Camera-type eye (tissue), 1 donor: Measurements from ENCODE around the gene ZBTB9. TPM values are rescaled to one million over a fixed set of nuclear protein-coding genes. Genes with fewer than 3 reads are reported as not detected.

Source experiments
- total RNA-seq: library from RNA; depleted of rRNA; stranded (reverse); fragments of >200 nt; gene quantifications from one replicate; pipeline ENCODE4 v1.2.3, GENCODE V29; 2014

Gene ZBTB9
- total RNA-seq: 9.0 TPM

GRCh38 chr6:33454009-33454946 lies at the start of gene ZBTB9:
TSS of gene ZBTB9 (plus strand) at chr6:33454576. CDS start at chr6:33455101, 525 bp downstream.

GRCh38 chr6:33410711-33411631 lies 43.4 kb upstream of the ZBTB9 start, which contains the start of gene PHF1:
TSS of gene PHF1 (plus strand) at chr6:33411014. CDS start at chr6:33412264, 1,250 bp downstream.

GRCh38 chr6:33417903-33418689 lies 36.3 kb upstream of the ZBTB9 start, which contains the start of gene CUTA:
TSS of gene CUTA (minus strand) at chr6:33418107. CDS start at chr6:33418000, 107 bp downstream.

GRCh38 chr6:33419580-33420490 lies 34.5 kb upstream of the ZBTB9 start, which contains the start of gene SYNGAP1:
TSS of gene SYNGAP1 (plus strand) at chr6:33420065. CDS start at chr6:33420265, 200 bp downstream.

Other genes with a start within 250 kb of the ZBTB9 start
- gene HSD17B8, start 249.9 kb upstream of the ZBTB9 start, total RNA-seq: 14.3 TPM
- gene RING1, start 246.1 kb upstream of the ZBTB9 start, total RNA-seq: 30.7 TPM
- gene VPS52, start 182.7 kb upstream of the ZBTB9 start, total RNA-seq: 51.6 TPM
- 1,580 TPM for gene RPS18, start 182.5 kb upstream of the ZBTB9 start, total RNA-seq
- 6.3 TPM for gene B3GALT4, start 177.5 kb upstream of the ZBTB9 start, total RNA-seq
- gene WDR46, start 165.3 kb upstream of the ZBTB9 start, total RNA-seq: 39.2 TPM
- 20.5 TPM for gene PFDN6, start 165.0 kb upstream of the ZBTB9 start, total RNA-seq
- gene RGL2, start 155.6 kb upstream of the ZBTB9 start, total RNA-seq: 45.5 TPM
- 45.8 TPM for gene TAPBP, start 140.5 kb upstream of the ZBTB9 start, total RNA-seq
- gene ZBTB22, start 136.8 kb upstream of the ZBTB9 start, total RNA-seq: 26.7 TPM
- 31.8 TPM for gene DAXX, start 131.6 kb upstream of the ZBTB9 start, total RNA-seq
- 13.2 TPM for gene KIFC1, start 62.8 kb upstream of the ZBTB9 start, total RNA-seq
- 40.9 TPM for gene PHF1, start 43.6 kb upstream of the ZBTB9 start, total RNA-seq
- gene CUTA, start 36.5 kb upstream of the ZBTB9 start, total RNA-seq: 76.4 TPM
- gene SYNGAP1, start 34.5 kb upstream of the ZBTB9 start, total RNA-seq: 17.9 TPM
- gene BAK1, start 125.7 kb downstream of the ZBTB9 start, total RNA-seq: 10.1 TPM
- 9.6 TPM for gene ITPR3, start 166.7 kb downstream of the ZBTB9 start, total RNA-seq